WTC11 (cell line): ENCODE data around the gene NOL9.

ENCODE experiments used
- ESRRA ChIP-seq: sonication (generic); formaldehyde crosslinking; IDR thresholded peaks from 2 replicates; pipeline ENCODE4 v1.8.1; 2022; ENCODE audit warnings: mild to moderate bottlenecking, missing genetic modification reagents, borderline replicate concordance
- TEAD1 ChIP-seq: sonication (generic); formaldehyde crosslinking; IDR thresholded peaks from 2 replicates; pipeline ENCODE4 v1.8.0; 2022; ENCODE audit warnings: mild to moderate bottlenecking, missing genetic modification reagents

DNA sequence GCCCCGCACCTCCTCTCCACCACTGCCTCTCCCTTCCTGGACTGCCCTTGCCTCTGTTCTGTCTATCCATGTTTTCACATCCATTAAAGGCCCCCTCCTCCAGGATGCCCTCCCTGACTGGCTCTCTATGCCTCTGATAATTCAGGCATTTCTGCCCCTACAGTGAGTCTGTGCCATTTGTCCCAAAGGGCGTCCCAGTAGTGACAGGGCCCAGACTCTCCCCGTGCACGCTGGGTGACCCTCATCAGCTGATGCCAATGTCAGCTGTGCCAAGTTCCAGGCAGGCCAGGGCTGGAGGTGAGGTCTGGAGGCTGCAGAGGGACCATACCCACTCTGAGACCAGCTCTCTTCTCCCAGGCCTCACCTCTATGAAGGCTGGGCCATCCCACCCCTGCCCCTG is 59.7 kb downstream of the NOL9 start:
- TF ChIP-seq ESRRA (no peak), TEAD1 (no peak)
